GM23338 (cell line): ENCODE results near the gene KRT7. TPM values are rescaled to one million over a fixed set of nuclear protein-coding genes. Genes with fewer than 3 reads are reported as not detected.
A peak's percentile ranks its signal among the peaks of the same experiment; 100 is the strongest.

ENCODE experiments used
- ATAC-seq: fragments of 200-7000 bp; cut with Tn5 transposase; 3 replicates; pipeline ENCODE4 v1.9.1; 2020
- DNase-seq: peaks from one replicate; pipeline ENCODE4 v3.0.0-alpha.2; 2015; ENCODE audit warnings: low spot score
- H2AFZ ChIP-seq: fragments of 200-600 bp; sonication (generic); 2 replicates; pipeline ENCODE4 v1.8.0; 2016; ENCODE audit warnings: antibody characterized with exemption, mild to moderate bottlenecking, moderate library complexity
- H3F3A ChIP-seq: fragments of 200-600 bp; sonication (generic); replicated peaks from 2 replicates; pipeline ENCODE4 v1.8.0; 2017; ENCODE audit warnings: antibody characterized with exemption, mixed run types, low read depth
- H3K27ac ChIP-seq: fragments of 200-600 bp; sonication (generic); 2 replicates; pipeline ENCODE4 v1.6.1; 2016; ENCODE audit warnings: low read depth
- H3K27me3 ChIP-seq: fragments of 200-600 bp; sonication (generic); 2 replicates; pipeline ENCODE4 v1.8.0; 2016; ENCODE audit warnings: mild to moderate bottlenecking, mixed run types, moderate library complexity; ENCODE audit not compliant: insufficient read depth
- H3K36me3 ChIP-seq: fragments of 200-600 bp; sonication (generic); 2 replicates; pipeline ENCODE4 v1.8.0; 2016; ENCODE audit warnings: mild to moderate bottlenecking; ENCODE audit not compliant: insufficient read depth
- H3K4me1 ChIP-seq: fragments of 200-600 bp; sonication (generic); 2 replicates; pipeline ENCODE4 v1.8.0; 2016; ENCODE audit warnings: mild to moderate bottlenecking, moderate library complexity; ENCODE audit not compliant: insufficient read depth
- H3K4me2 ChIP-seq: fragments of 200-600 bp; sonication (generic); 2 replicates; pipeline ENCODE4 v1.7.1; 2017; ENCODE audit warnings: mixed run types
- H3K4me3 ChIP-seq: fragments of 200-600 bp; sonication (generic); 2 replicates; pipeline ENCODE4 v1.6.1; 2016; ENCODE audit warnings: mixed run types
- H3K79me2 ChIP-seq: fragments of 200-600 bp; sonication (generic); replicated peaks from 2 replicates; pipeline ENCODE4 v1.8.0; 2017; ENCODE audit warnings: mild to moderate bottlenecking; ENCODE audit not compliant: insufficient read depth
- H3K9me2 ChIP-seq: fragments of 200-600 bp; sonication (generic); 2 replicates; pipeline ENCODE4 v1.8.0; 2017; ENCODE audit not compliant: insufficient read depth
- H4K20me1 ChIP-seq: fragments of 200-600 bp; sonication (generic); replicated peaks from 2 replicates; pipeline ENCODE4 v1.8.0; 2017; ENCODE audit warnings: mild to moderate bottlenecking; ENCODE audit not compliant: insufficient read depth
- H3K27ac Mint-ChIP-seq: 2 replicates; pipeline ENCODE4 v1.8.0; 2020; ENCODE audit warnings: inconsistent platforms, mild to moderate bottlenecking, moderate library complexity, mixed read lengths
- H3K27me3 Mint-ChIP-seq: 3 replicates; pipeline ENCODE4 v1.8.0; 2022; ENCODE audit warnings: low read depth, mild to moderate bottlenecking, moderate library complexity, mixed read lengths, inconsistent platforms; ENCODE audit not compliant: insufficient read depth, poor library complexity
- H3K36me3 Mint-ChIP-seq: 3 replicates; pipeline ENCODE4 v1.8.0; 2021; ENCODE audit warnings: low read depth, mild to moderate bottlenecking, inconsistent platforms, moderate library complexity, mixed read lengths
- H3K4me1 Mint-ChIP-seq: 3 replicates; pipeline ENCODE4 v1.8.0; 2020; ENCODE audit warnings: mild to moderate bottlenecking, inconsistent platforms, mixed read lengths
- H3K4me3 Mint-ChIP-seq: 3 replicates; pipeline ENCODE4 v1.8.0; 2021; ENCODE audit warnings: moderate library complexity, mild to moderate bottlenecking, inconsistent platforms, mixed read lengths
- H3K9me3 Mint-ChIP-seq: 3 replicates; pipeline ENCODE4 v1.8.0; 2020; ENCODE audit warnings: moderate library complexity, mild to moderate bottlenecking, inconsistent platforms, mixed read lengths
- CREB1 ChIP-seq: fragments of 250-450 bp; sonication (Bioruptor Pico); IDR thresholded peaks from 2 replicates; pipeline ENCODE4 v1.5.0; 2020; ENCODE audit warnings: low read depth, mild to moderate bottlenecking, moderate library complexity
- EZH2phosphoT487 ChIP-seq: fragments of 200-600 bp; sonication (generic); IDR thresholded peaks from one replicate; pipeline ENCODE4 v1.8.1; 2018; ENCODE audit warnings: antibody characterized with exemption; ENCODE audit not compliant: unreplicated experiment
- NANOG ChIP-seq: IDR thresholded peaks from 2 replicates; pipeline ENCODE4 v1.6.1; 2016; ENCODE audit warnings: antibody characterized with exemption, borderline replicate concordance
- POLR2AphosphoS5 ChIP-seq: IDR thresholded peaks from 2 replicates; pipeline ENCODE4 v1.6.1; 2016; ENCODE audit warnings: antibody characterized with exemption, low read depth
- REST ChIP-seq: IDR thresholded peaks from one replicate; pipeline ENCODE4 v1.6.1; 2018; ENCODE audit warnings: antibody characterized with exemption; ENCODE audit not compliant: unreplicated experiment
- ZNF114 ChIP-seq: fragments of 250-450 bp; sonication (Bioruptor Pico); IDR thresholded peaks from 2 replicates; pipeline ENCODE4 v1.5.0; 2020; ENCODE audit warnings: mild to moderate bottlenecking, moderate library complexity
- polyA plus RNA-seq: library from polyadenylated mRNA; unstranded; fragments of >200 nt; fragmentation: Nextera tagmentation; extraction: Ambion mirVana; gene quantifications from 2 replicates; pipeline ENCODE4 v1.2.1, GENCODE V29; 2016
- total RNA-seq: library from RNA; depleted of rRNA; stranded (reverse); fragments of >200 nt; shearing (Covaris generic); gene quantifications from 2 replicates; pipeline ENCODE4 v1.2.3, GENCODE V29; 2014
- TF ChIP-seq, protein P1 (sequence below): IDR thresholded peaks from 2 replicates; pipeline ENCODE4 v1.6.1; 2016; ENCODE audit warnings: antibody characterized with exemption

The KRT7 gene
- total and polyA plus RNA-seq, 2 experiments from 2014 or later = 6.5 to 9.4 TPM

GRCh38 chr12:52205612-52206303 lies 27.3 kb upstream of the KRT7 start:
- DNase-seq (no peak), ATAC-seq (no peak)
- Mint-ChIP-seq H3K27me3 (no peaks in the 10 kb centered on the region), H3K4me1 (peaks cover 24% of the 10 kb centered on the region), H3K36me3 (no peaks in the 10 kb centered on the region), H3K27ac (no peak overlapping the region), H3K9me3 (no peaks in the 10 kb centered on the region; the same call in 2 of the 3 replicates), H3K4me3 (no peak overlapping the region)
- Histone ChIP-seq H3K27ac (no peak overlapping the region), H2AFZ (no peak overlapping the region), H4K20me1 (no peaks in the 10 kb centered on the region), H3K4me1 (peaks cover 5% of the 10 kb centered on the region), H3K27me3 (no peaks in the 10 kb centered on the region), H3K79me2 (no peaks in the 10 kb centered on the region), H3K9me2 (no peaks in the 10 kb centered on the region), H3F3A (no peaks in the 10 kb centered on the region), H3K4me3 (no peak overlapping the region), H3K36me3 (no peaks in the 10 kb centered on the region), H3K4me2 (no peak overlapping the region)
- TF ChIP-seq REST = no peak
- TF ChIP-seq NANOG = no peak
- TF ChIP-seq EZH2phosphoT487 = no peak
- no peak for TF ChIP-seq CREB1
- no peak for TF ChIP-seq ZNF114 (CRISPR knock-in tag)
- TF ChIP-seq, protein P1, sequence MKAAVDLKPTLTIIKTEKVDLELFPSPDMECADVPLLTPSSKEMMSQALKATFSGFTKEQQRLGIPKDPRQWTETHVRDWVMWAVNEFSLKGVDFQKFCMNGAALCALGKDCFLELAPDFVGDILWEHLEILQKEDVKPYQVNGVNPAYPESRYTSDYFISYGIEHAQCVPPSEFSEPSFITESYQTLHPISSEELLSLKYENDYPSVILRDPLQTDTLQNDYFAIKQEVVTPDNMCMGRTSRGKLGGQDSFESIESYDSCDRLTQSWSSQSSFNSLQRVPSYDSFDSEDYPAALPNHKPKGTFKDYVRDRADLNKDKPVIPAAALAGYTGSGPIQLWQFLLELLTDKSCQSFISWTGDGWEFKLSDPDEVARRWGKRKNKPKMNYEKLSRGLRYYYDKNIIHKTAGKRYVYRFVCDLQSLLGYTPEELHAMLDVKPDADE = no peak
- no peak for TF ChIP-seq POLR2AphosphoS5

DNA sequence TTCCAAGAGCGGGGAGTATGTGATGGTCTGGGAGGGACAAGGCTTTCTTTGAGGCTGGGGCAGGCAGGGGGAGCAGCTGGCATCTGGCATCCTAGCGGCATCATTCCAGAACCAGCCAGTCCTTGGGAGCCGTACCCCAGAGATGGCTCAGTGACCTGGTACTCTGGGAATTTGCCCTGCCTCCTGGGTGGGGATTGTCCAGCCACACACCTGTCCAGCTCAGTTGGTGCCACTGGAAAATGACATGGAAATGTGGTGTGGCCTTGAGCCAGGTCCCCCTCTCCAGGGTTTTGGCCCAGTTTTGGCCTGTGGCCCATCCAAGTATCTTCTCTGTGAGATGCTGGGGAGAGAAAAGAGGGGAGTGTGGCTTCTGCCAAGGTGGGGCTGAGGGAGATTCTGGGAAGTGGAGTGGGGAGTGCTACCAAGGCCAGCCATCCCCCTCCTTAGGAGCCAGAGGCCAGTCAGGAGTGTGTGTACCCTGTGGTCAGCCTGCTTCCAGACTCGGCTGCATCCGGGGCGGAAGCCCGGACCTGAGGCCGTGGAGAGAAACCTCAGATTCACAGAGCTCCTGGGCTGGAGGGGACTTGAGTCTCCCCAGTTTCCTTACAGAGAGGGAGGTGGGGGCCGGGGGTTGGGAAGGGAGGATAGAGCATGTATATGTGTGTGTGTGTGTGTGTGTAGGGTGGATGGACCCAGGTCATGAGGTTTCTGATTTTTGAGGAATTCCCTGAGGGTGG lies 26.6 kb upstream of the KRT7 start:
- no peaks in the 10 kb centered on the region for H3K36me3 ChIP-seq
- no peak overlapping the region for H3K27ac ChIP-seq
- no peak overlapping the region for H3K4me3 Mint-ChIP-seq
- peaks cover 2% of the 10 kb centered on the region for H3K27me3 Mint-ChIP-seq
- no peak overlapping the region for H3K4me3 ChIP-seq
- no peaks in the 10 kb centered on the region; the same call in 2 of the 3 replicates for H3K9me3 Mint-ChIP-seq
- H3K79me2 ChIP-seq = no peaks in the 10 kb centered on the region
- no peaks in the 10 kb centered on the region for H3K36me3 Mint-ChIP-seq
- no peaks in the 10 kb centered on the region for H3K9me2 ChIP-seq
- DNase-seq (no peak), ATAC-seq (no peak)
- H3K27me3 ChIP-seq = no peaks in the 10 kb centered on the region
- peaks cover 18% of the 10 kb centered on the region for H3K4me1 Mint-ChIP-seq
- H4K20me1 ChIP-seq = no peaks in the 10 kb centered on the region
- H2AFZ ChIP-seq = no peak overlapping the region
- H3K27ac Mint-ChIP-seq = peak overlapping the region; percentile 36; the same call in 1 of the 2 replicates
- no peak overlapping the region for H3K4me2 ChIP-seq
- H3K4me1 ChIP-seq = peaks cover 5% of the 10 kb centered on the region
- no peak for TF ChIP-seq ZNF114 (CRISPR knock-in tag)
- H3F3A ChIP-seq = no peaks in the 10 kb centered on the region
